HepG2 (cell line): ENCODE results near the gene TEX14. TPM values are rescaled to one million over a fixed set of nuclear protein-coding genes. Genes with fewer than 3 reads are reported as not detected.

ENCODE experiments used
- ATAC-seq: fragments of 200-7000 bp; cut with Tn5 transposase; 3 replicates; pipeline ENCODE4 v1.9.1; 2020; ENCODE audit warnings: mild to moderate bottlenecking, moderate library complexity
- BruUV-seq: library from RNA; stranded (reverse); fragments of 400-500 nt; replicated peaks from 2 replicates; lab custom pipeline; 2021; lab: Mats Ljungman, UMichigan
- CTCF ChIA-PET: fragments of 300-600 bp; formaldehyde crosslinking; extraction: SDS; loops from one replicate; lab custom pipeline; 2021; ENCODE audit warnings: low total read pairs, inconsistent platforms, low intra/inter-chr PET ratio; lab: Yijun Ruan, JAX
- POLR2A ChIA-PET: fragments of 350-600 bp; sonication (Branson Sonifier 250); formaldehyde crosslinking; loops from one replicate; lab custom pipeline; 2020; ENCODE audit warnings: antibody characterized with exemption, inconsistent platforms; lab: Yijun Ruan, JAX
- DNase-seq: peaks from one replicate; pipeline ENCODE4 v3.0.0-alpha.2; 2015; ENCODE audit warnings: low spot score
- FAIRE-seq: peaks from 3 replicates; lab custom pipeline; 2011; peaks lifted over from hg19 to GRCh38; lab: Jason Lieb, UNC
- H2AFZ ChIP-seq: one replicate; pipeline ENCODE4 v1.6.1; 2011; ENCODE audit warnings: low read length, inconsistent platforms
- H3K27ac ChIP-seq: fragments of 300-600 bp; 3 replicates; pipeline ENCODE4 v1.8.0; 2011; ENCODE audit warnings: mixed run types, mild to moderate bottlenecking, mixed read lengths, low read length, inconsistent platforms; ENCODE audit not compliant: insufficient read depth; ENCODE audit errors: extremely low read length
- H3K27me3 ChIP-seq, 2 experiments: fragments of 200-600 bp in 1 of 2; 2 replicates in 1 of 2; 3 replicates in 1 of 2; pipeline versions ENCODE4 v1.6.0 to v1.8.0; 2011; ENCODE audit warnings: low read length in 2 of 2, mild to moderate bottlenecking in 2 of 2, moderate library complexity in 2 of 2, inconsistent platforms in 1 of 2; ENCODE audit not compliant: insufficient read depth in 2 of 2, control insufficient read depth in 1 of 2
- H3K36me3 ChIP-seq, 2 experiments: fragments of 200-600 bp in 1 of 2; replicated peaks in 1 of 2; 2 replicates in 1 of 2; 3 replicates in 1 of 2; pipeline versions ENCODE4 v1.5.1 to v1.8.0; 2011; ENCODE audit warnings: low read length in 2 of 2, inconsistent platforms in 1 of 2; ENCODE audit not compliant: insufficient read depth in 2 of 2, control insufficient read depth in 1 of 2
- H3K4me1 ChIP-seq: 2 replicates; pipeline ENCODE4 v1.5.1; 2012; ENCODE audit warnings: low read length, inconsistent platforms; ENCODE audit not compliant: insufficient read depth
- H3K4me2 ChIP-seq: 2 replicates; pipeline ENCODE4 v1.6.0; 2011; ENCODE audit warnings: low read depth, low read length, inconsistent platforms
- H3K4me3 ChIP-seq, 3 experiments: fragments of 200-600 bp in 1 of 3; sonication (generic), shearing (Covaris generic) in 1 of 3; replicated peaks in 1 of 3; 2 replicates each; pipeline ENCODE4 v1.5.1; 2011 to 2016; ENCODE audit warnings: low read length in 3 of 3, inconsistent platforms in 2 of 3, low read depth in 2 of 3, mild to moderate bottlenecking in 2 of 3, control low read depth in 1 of 3, mixed read lengths in 1 of 3; ENCODE audit not compliant: insufficient read depth in 1 of 3
- H3K79me2 ChIP-seq: one replicate; pipeline ENCODE4 v1.6.1; 2011; ENCODE audit warnings: low read length, inconsistent platforms; ENCODE audit not compliant: insufficient read depth
- H3K9ac ChIP-seq: 2 replicates; pipeline ENCODE4 v1.6.0; 2011; ENCODE audit warnings: mild to moderate bottlenecking, low read depth, low read length, inconsistent platforms; ENCODE audit not compliant: insufficient read depth
- H3K9me3 ChIP-seq: 2 replicates; pipeline ENCODE4 v1.5.1; 2012; ENCODE audit warnings: mild to moderate bottlenecking, low read length
- H4K20me1 ChIP-seq: 2 replicates; pipeline ENCODE4 v1.6.0; 2011; ENCODE audit warnings: inconsistent platforms, mild to moderate bottlenecking, low read length, moderate library complexity; ENCODE audit not compliant: insufficient read depth
- HNF4A ChIP-seq: sonication (generic); formaldehyde crosslinking; IDR thresholded peaks from 2 replicates; pipeline ENCODE4 v1.4.0; 2020; ENCODE audit warnings: missing genetic modification reagents
- SMYD3 ChIP-seq: sonication (generic); formaldehyde crosslinking; IDR thresholded peaks from 2 replicates; pipeline ENCODE4 v1.8.1; 2023; ENCODE audit warnings: mild to moderate bottlenecking, missing genetic modification reagents
- SOX6 ChIP-seq, 2 experiments: fragments of 450-650 bp in 1 of 2; sonication (generic) in 1 of 2; formaldehyde crosslinking in 1 of 2; IDR thresholded peaks; 2 replicates each; pipeline versions ENCODE4 v1.4.0 to v1.6.1; 2017 to 2020; ENCODE audit warnings: antibody characterized with exemption in 1 of 2, mild to moderate bottlenecking in 1 of 2, missing genetic modification reagents in 1 of 2
- U2AF2 ChIP-seq: fragments of 200-400 bp; formaldehyde crosslinking; IDR thresholded peaks from 2 replicates; pipeline ENCODE4 v1.6.1; 2017; ENCODE audit warnings: low read depth, mild to moderate bottlenecking, low read length
- ZFP41 ChIP-seq: sonication (generic); formaldehyde crosslinking; IDR thresholded peaks from 2 replicates; pipeline ENCODE4 v1.4.0; 2020; ENCODE audit warnings: mild to moderate bottlenecking, missing genetic modification reagents, borderline replicate concordance
- ZNF44 ChIP-seq: sonication (generic); formaldehyde crosslinking; IDR thresholded peaks from 2 replicates; pipeline ENCODE4 v1.5.1; 2020; ENCODE audit warnings: mild to moderate bottlenecking, missing genetic modification reagents
- WGBS: methylation state at CpG from one replicate; pipeline ENCODE4 v1.1.6; 2017; ENCODE audit warnings: low lambda C conversion rate; 5-methylcytosine and 5-hydroxymethylcytosine counted together
- in situ Hi-C: cut with HindIII; loops from 2 replicates; pipeline ENCODE4 v1.10.0; 2017; ENCODE audit warnings: low pct_unique_long_range_greater_than_20kb; ENCODE audit not compliant: extremely low pct_ligation_motif_present
- intact Hi-C: fragments of 100-400 bp; cut with micrococcal nuclease; formaldehyde crosslinking; loops from one replicate; pipeline ENCODE4 v1.10.0; 2022; ENCODE audit not compliant: unreplicated experiment
- polyA plus RNA-seq, 8 experiments: library from polyadenylated mRNA; depleted of rRNA in 3 of 8; stranded (reverse) in 7 of 8; unstranded in 1 of 8; fragments of >200 nt; fragmentation: Illumina TruSeq in 4 of 8; extraction: Trizol in 4 of 8; gene quantifications; 2 replicates each; pipeline versions ENCODE4 v1.2.1 to v1.2.3, GENCODE V29; 2011 to 2016; ENCODE audit warnings: low read depth in 4 of 8, missing spikeins in 1 of 8, mixed read lengths in 1 of 8; ENCODE audit not compliant: insufficient read depth in 1 of 8
- total RNA-seq, 5 experiments: library from RNA; depleted of rRNA; stranded (reverse); fragments of >200 nt; fragmentation: Illumina TruSeq; extraction: Trizol; gene quantifications; 2 replicates each; pipeline ENCODE4 v1.2.3, GENCODE V29; 2016; ENCODE audit warnings: low read depth in 1 of 5
- TF ChIP-seq, protein P1 (sequence below): IDR thresholded peaks from 2 replicates; pipeline ENCODE4 v1.6.1; 2016
- TF ChIP-seq, protein P2 (sequence below): sonication (generic); formaldehyde crosslinking; IDR thresholded peaks from 2 replicates; pipeline ENCODE4 v1.8.1; 2023; ENCODE audit warnings: mild to moderate bottlenecking, moderate library complexity, missing genetic modification reagents

Gene TEX14
- total and polyA plus RNA-seq, 2 of the 13 experiments (the other 11 are each of a cell fraction or from before 2014, with no cell fraction given), result 0.04 to 0.07 TPM

DNA sequence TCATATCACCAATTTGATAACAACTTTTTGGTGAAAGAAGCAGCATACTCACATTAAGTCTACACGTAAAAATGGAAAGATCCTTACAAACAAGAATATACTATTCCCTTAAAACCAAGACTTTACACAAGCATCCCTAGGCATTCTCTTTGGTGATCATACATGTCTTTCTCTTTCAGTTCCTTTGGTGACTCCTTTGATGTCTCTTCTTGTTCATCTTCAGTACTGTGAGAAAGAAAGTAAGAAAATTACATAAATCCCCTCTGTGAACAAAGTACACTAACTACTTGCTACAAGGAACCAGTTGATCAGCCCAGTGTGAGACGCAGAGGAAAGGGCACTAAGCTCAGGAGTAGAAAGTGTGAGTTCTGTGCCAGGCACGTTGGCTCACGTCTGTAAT lies 117.8 kb downstream of the TEX14 start:
- no peaks in the 10 kb centered on the region for H3K79me2 ChIP-seq
- H3K36me3 ChIP-seq, result no peaks in the 10 kb centered on the region
- H3K9ac ChIP-seq, result no peak overlapping the region
- H3K27me3 ChIP-seq, result no peaks in the 10 kb centered on the region
- no peak overlapping the region for H3K27ac ChIP-seq
- no peak for ATAC-seq
- ChIA-PET POLR2A (no interaction called here), CTCF (no interaction called here)
- intact Hi-C loops (loop anchor here (10.0 kb wide), 1 partner anchor 431 kb away; no protein-coding TSS in a partner anchor), in situ Hi-C loops (no loop called here)
- WGBS, result 76% methylated on average over 4 of the region's 4 CpGs
- no peaks in the 10 kb centered on the region for H4K20me1 ChIP-seq
- BruUV-seq, result no TSS peak
- TF ChIP-seq ZNF44 (CRISPR knock-in tag), result no peak
- TF ChIP-seq, protein P1, sequence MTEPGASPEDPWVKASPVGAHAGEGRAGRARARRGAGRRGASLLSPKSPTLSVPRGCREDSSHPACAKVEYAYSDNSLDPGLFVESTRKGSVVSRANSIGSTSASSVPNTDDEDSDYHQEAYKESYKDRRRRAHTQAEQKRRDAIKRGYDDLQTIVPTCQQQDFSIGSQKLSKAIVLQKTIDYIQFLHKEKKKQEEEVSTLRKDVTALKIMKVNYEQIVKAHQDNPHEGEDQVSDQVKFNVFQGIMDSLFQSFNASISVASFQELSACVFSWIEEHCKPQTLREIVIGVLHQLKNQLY, result no peak
- no peak for TF ChIP-seq ZFP41 (CRISPR knock-in tag)
- TF ChIP-seq, protein P2, sequence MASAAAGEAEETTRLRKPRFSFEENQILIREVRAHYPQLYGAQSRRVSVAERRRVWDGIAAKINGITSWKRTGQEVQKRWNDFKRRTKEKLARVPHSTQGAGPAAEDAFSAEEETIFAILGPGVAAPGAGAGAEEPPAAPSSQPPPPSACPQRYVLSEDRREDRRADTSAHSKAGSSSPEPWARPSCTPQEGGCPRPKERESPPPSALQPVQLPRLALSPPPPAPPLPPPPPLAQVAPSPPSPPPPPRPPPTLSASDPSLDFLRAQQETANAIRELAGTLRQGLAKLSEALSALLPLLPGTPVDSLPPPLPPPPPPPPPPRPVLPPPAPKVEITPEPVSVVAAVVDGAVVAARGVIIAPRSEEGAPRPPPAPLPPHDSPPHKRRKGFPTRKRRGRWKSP (CRISPR knock-in tag), result no peak
- no peak for TF ChIP-seq SMYD3
- TF ChIP-seq U2AF2, result no peak
- no peak overlapping the region for H3K4me2 ChIP-seq
- no peak for DNase-seq
- H3K4me1 ChIP-seq, result peaks cover 41% of the 10 kb centered on the region
- H3K4me3 ChIP-seq, result no peak overlapping the region
- no peak for FAIRE-seq
- no peak overlapping the region for H2AFZ ChIP-seq
- no peaks in the 10 kb centered on the region for H3K9me3 ChIP-seq

DNA sequence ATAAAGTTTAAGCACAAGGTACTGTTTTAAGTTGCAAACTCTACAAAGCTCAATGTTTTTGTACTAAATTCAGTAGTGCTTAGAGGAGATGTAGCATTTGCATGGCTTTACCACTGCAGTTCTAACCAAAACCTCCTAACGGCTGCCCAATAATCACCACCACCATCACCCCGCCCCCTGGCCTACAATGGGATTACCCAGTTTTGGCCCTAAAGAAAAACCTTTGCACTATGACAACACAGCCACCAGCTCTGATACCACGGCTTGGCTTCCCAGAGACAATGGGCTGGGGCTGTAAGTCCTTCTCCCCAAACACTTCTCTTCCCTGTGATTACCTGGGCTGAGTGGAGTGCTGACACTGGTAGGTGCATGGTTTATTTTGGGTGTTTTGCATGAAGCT lies 119.0 kb downstream of the TEX14 start:
- no peak overlapping the region for H3K27ac ChIP-seq
- H3K4me2 ChIP-seq, result peak overlapping the region; percentile 2; the same call in 1 of the 2 replicates
- in situ Hi-C loops, result no loop called here
- no peak overlapping the region for H3K9ac ChIP-seq
- no peak for FAIRE-seq
- no TSS peak for BruUV-seq
- ChIA-PET CTCF (no interaction called here), POLR2A (interaction anchor here (1.6 kb wide), 1 partner anchor 59 kb away, joined by 9 read pairs; no protein-coding TSS in a partner anchor)
- no peaks in the 10 kb centered on the region for H3K36me3 ChIP-seq
- intact Hi-C loops, result loop anchor here (10.0 kb wide), 1 partner anchor 432 kb away; no protein-coding TSS in a partner anchor
- H3K27me3 ChIP-seq, result no peaks in the 10 kb centered on the region
- H3K79me2 ChIP-seq, result no peaks in the 10 kb centered on the region
- no peak overlapping the region for H3K4me3 ChIP-seq
- H2AFZ ChIP-seq, result no peak overlapping the region
- H3K9me3 ChIP-seq, result no peaks in the 10 kb centered on the region
- ATAC-seq, result peak; percentile 84
- no peaks in the 10 kb centered on the region for H4K20me1 ChIP-seq
- WGBS, result 4% methylated on average over 3 of the region's 3 CpGs
- H3K4me1 ChIP-seq, result peaks cover 39% of the 10 kb centered on the region
- peak; percentile 46 for DNase-seq
- TF ChIP-seq HNF4A (CRISPR knock-in tag) (peak; percentile 66), SOX6 (IDR thresholded peaks at IDR 0.05) (no peak), SOX6 (CRISPR knock-in tag; IDR thresholded peaks at IDR 0.05) (peak; percentile 48)
